ENCODE data around the gene FRS2. TPM values are rescaled to one million over a fixed set of nuclear protein-coding genes. Genes with fewer than 3 reads are reported as not detected.
A peak's percentile ranks its signal among the peaks of the same experiment; 100 is the strongest.

The FRS2 gene
- total RNA-seq, 1 donor from 2014 or later, result 45.5 TPM

DNA sequence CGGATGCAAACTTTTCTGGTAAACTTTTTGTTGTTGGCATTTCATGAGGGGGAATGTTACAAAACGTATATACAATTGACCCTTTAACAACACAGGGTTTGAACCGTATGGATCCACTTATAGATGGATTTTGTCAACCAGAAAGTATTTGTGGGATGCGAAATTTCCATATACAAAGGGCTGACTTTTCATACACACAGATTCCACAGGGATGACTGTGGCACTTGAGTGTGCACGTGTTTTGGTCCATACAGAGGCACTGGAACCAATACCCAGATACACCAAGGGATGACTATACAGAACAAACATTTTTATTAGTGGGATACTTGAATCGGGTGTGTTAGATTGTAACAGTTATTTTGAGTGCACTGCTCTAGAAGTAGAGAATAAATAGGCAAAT lies 85.3 kb downstream of the FRS2 start:
- Mint-ChIP-seq H3K4me1 (ENCODE audit: unreplicated experiment) (peaks cover 35% of the 10 kb centered on the region), H3K36me3 (ENCODE audit: unreplicated experiment) (peaks cover 1% of the 10 kb centered on the region), H3K27ac (ENCODE audit: unreplicated experiment) (peak overlapping the region; percentile 73), H3K27me3 (ENCODE audit: unreplicated experiment) (no peaks in the 10 kb centered on the region), H3K9me3 (ENCODE audit: unreplicated experiment) (no peaks in the 10 kb centered on the region), H3K4me3 (ENCODE audit: unreplicated experiment) (no peak overlapping the region)
- TF ChIP-seq, protein P1, sequence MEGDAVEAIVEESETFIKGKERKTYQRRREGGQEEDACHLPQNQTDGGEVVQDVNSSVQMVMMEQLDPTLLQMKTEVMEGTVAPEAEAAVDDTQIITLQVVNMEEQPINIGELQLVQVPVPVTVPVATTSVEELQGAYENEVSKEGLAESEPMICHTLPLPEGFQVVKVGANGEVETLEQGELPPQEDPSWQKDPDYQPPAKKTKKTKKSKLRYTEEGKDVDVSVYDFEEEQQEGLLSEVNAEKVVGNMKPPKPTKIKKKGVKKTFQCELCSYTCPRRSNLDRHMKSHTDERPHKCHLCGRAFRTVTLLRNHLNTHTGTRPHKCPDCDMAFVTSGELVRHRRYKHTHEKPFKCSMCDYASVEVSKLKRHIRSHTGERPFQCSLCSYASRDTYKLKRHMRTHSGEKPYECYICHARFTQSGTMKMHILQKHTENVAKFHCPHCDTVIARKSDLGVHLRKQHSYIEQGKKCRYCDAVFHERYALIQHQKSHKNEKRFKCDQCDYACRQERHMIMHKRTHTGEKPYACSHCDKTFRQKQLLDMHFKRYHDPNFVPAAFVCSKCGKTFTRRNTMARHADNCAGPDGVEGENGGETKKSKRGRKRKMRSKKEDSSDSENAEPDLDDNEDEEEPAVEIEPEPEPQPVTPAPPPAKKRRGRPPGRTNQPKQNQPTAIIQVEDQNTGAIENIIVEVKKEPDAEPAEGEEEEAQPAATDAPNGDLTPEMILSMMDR (IDR thresholded peaks at IDR 0.05), result no peak
- DNase-seq (ENCODE audit: extremely low spot score, unreplicated experiment), result no peak

- peak overlapping the region; percentile 62 for H3K27ac Mint-ChIP-seq (ENCODE audit: unreplicated experiment)
- H3K27me3 Mint-ChIP-seq (ENCODE audit: unreplicated experiment), result no peaks in the 10 kb centered on the region
- TF ChIP-seq, protein P1 (IDR thresholded peaks at IDR 0.05), result no peak
- peaks cover 35% of the 10 kb centered on the region for H3K4me1 Mint-ChIP-seq (ENCODE audit: unreplicated experiment)
- peaks cover 1% of the 10 kb centered on the region for H3K36me3 Mint-ChIP-seq (ENCODE audit: unreplicated experiment)
- DNase-seq (ENCODE audit: extremely low spot score, unreplicated experiment), result no peak
- H3K9me3 Mint-ChIP-seq (ENCODE audit: unreplicated experiment), result no peaks in the 10 kb centered on the region
- no peak overlapping the region for H3K4me3 Mint-ChIP-seq (ENCODE audit: unreplicated experiment)
Measured at GRCh38 chr12:69556383-69556782, 86.2 kb downstream of the FRS2 start.

DNA sequence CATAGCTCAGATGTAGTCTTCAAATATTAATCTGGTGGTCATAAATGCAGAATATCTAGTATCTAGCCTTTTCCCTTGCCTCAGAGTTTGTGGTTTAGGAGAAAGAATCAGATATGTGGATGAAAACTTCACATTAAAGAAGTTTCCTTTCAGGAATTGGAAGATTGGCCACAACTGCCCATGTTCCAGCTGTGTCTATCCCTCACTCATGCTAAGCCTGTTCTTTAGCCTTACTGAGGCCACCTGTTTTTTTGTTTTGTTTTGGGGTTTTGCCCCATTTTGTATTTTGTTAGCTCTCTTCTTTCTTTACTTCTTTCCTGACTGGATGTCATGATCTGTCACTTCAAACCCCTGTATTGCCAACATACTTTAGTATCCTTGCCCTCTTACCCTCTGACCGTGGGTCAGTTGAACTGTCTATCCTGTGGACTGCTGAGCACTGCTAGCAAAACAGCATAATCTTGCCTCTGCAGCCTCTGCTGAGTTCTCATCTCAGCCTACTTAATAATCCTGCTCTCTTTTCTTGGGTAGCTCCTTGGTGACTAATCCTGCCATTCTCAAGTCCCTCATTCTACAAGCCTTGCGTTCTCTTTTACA lies 93.1 kb downstream of the FRS2 start:
- H3K4me3 Mint-ChIP-seq (ENCODE audit: unreplicated experiment), result no peak overlapping the region
- peaks cover 7% of the 10 kb centered on the region for H3K4me1 Mint-ChIP-seq (ENCODE audit: unreplicated experiment)
- H3K36me3 Mint-ChIP-seq (ENCODE audit: unreplicated experiment), result peaks cover 4% of the 10 kb centered on the region
- no peaks in the 10 kb centered on the region for H3K9me3 Mint-ChIP-seq (ENCODE audit: unreplicated experiment)
- TF ChIP-seq, protein P1 (IDR thresholded peaks at IDR 0.05), result no peak
- no peaks in the 10 kb centered on the region for H3K27me3 Mint-ChIP-seq (ENCODE audit: unreplicated experiment)
- H3K27ac Mint-ChIP-seq (ENCODE audit: unreplicated experiment), result no peak overlapping the region
- DNase-seq (ENCODE audit: extremely low spot score, unreplicated experiment), result no peak

GRCh38 chr12:69566603-69567002 lies 96.4 kb downstream of the FRS2 start:
- H3K4me1 Mint-ChIP-seq (ENCODE audit: unreplicated experiment), result peaks cover 16% of the 10 kb centered on the region
- H3K9me3 Mint-ChIP-seq (ENCODE audit: unreplicated experiment), result no peaks in the 10 kb centered on the region
- peaks cover 14% of the 10 kb centered on the region for H3K36me3 Mint-ChIP-seq (ENCODE audit: unreplicated experiment)
- H3K27ac Mint-ChIP-seq (ENCODE audit: unreplicated experiment), result no peak overlapping the region
- H3K4me3 Mint-ChIP-seq (ENCODE audit: unreplicated experiment), result no peak overlapping the region
- TF ChIP-seq, protein P1 (IDR thresholded peaks at IDR 0.05), result no peak
- no peak for DNase-seq (ENCODE audit: extremely low spot score, unreplicated experiment)
- no peaks in the 10 kb centered on the region for H3K27me3 Mint-ChIP-seq (ENCODE audit: unreplicated experiment)

GRCh38 chr12:69569236-69569635 lies 99.0 kb downstream of the FRS2 start:
- DNase-seq (ENCODE audit: extremely low spot score, unreplicated experiment), result no peak
- no peak overlapping the region for H3K4me3 Mint-ChIP-seq (ENCODE audit: unreplicated experiment)

More at GRCh38 chr12:69569236-69569635, 99.0 kb downstream of the FRS2 start:
- peaks cover 15% of the 10 kb centered on the region for H3K4me1 Mint-ChIP-seq (ENCODE audit: unreplicated experiment)
- no peaks in the 10 kb centered on the region for H3K9me3 Mint-ChIP-seq (ENCODE audit: unreplicated experiment)
- H3K27me3 Mint-ChIP-seq (ENCODE audit: unreplicated experiment), result no peaks in the 10 kb centered on the region
- H3K27ac Mint-ChIP-seq (ENCODE audit: unreplicated experiment), result peak overlapping the region; percentile 71
- TF ChIP-seq, protein P1 (IDR thresholded peaks at IDR 0.05), result no peak
- peaks cover 28% of the 10 kb centered on the region for H3K36me3 Mint-ChIP-seq (ENCODE audit: unreplicated experiment)
